ENCODE data around the gene GRIK2.
A peak's percentile ranks its signal among the peaks of the same experiment; 100 is the strongest.

Gene GRIK2

GRCh38 chr6:101558712-101559111 is 165.2 kb downstream of the GRIK2 start:
- Histone ChIP-seq H3K9me3 (ENCODE audit: control insufficient read depth, insufficient read depth, low read length) (no peaks in the 10 kb centered on the region), H3K36me3 (ENCODE audit: insufficient read depth, low read length) (no peaks in the 10 kb centered on the region), H3K4me1 (ENCODE audit: insufficient read depth, low read length) (peaks cover 5% of the 10 kb centered on the region), H3K9ac (ENCODE audit: low read depth, low read length) (no peak overlapping the region)

GRCh38 chr6:101572627-101573026 is 179.1 kb downstream of the GRIK2 start:
- no peaks in the 10 kb centered on the region for H3K36me3 ChIP-seq (ENCODE audit: insufficient read depth, low read length)
- H3K4me1 ChIP-seq (ENCODE audit: insufficient read depth, low read length), result no peaks in the 10 kb centered on the region
- no peaks in the 10 kb centered on the region for H3K9me3 ChIP-seq (ENCODE audit: control insufficient read depth, insufficient read depth, low read length)
- no peak overlapping the region for H3K9ac ChIP-seq (ENCODE audit: low read depth, low read length)

- H3K4me1 ChIP-seq (ENCODE audit: insufficient read depth, low read length), result no peaks in the 10 kb centered on the region
- no peaks in the 10 kb centered on the region for H3K36me3 ChIP-seq (ENCODE audit: insufficient read depth, low read length)
- H3K9ac ChIP-seq (ENCODE audit: low read depth, low read length), result no peak overlapping the region
- H3K9me3 ChIP-seq (ENCODE audit: control insufficient read depth, insufficient read depth, low read length), result no peaks in the 10 kb centered on the region
Observed at GRCh38 chr6:101577091-101577490, 183.6 kb downstream of the GRIK2 start.

GRCh38 chr6:101578306-101578705 is 184.8 kb downstream of the GRIK2 start:
- Histone ChIP-seq H3K9me3 (ENCODE audit: control insufficient read depth, insufficient read depth, low read length) (no peaks in the 10 kb centered on the region), H3K9ac (ENCODE audit: low read depth, low read length) (no peak overlapping the region), H3K36me3 (ENCODE audit: insufficient read depth, low read length) (no peaks in the 10 kb centered on the region), H3K4me1 (ENCODE audit: insufficient read depth, low read length) (no peaks in the 10 kb centered on the region)

GRCh38 chr6:101582792-101583191 is 189.3 kb downstream of the GRIK2 start:
- Histone ChIP-seq H3K9me3 (ENCODE audit: control insufficient read depth, insufficient read depth, low read length) (no peaks in the 10 kb centered on the region), H3K9ac (ENCODE audit: low read depth, low read length) (no peak overlapping the region), H3K36me3 (ENCODE audit: insufficient read depth, low read length) (no peaks in the 10 kb centered on the region), H3K4me1 (ENCODE audit: insufficient read depth, low read length) (no peaks in the 10 kb centered on the region)

- no peak overlapping the region for H3K9ac ChIP-seq (ENCODE audit: low read depth, low read length)
- no peaks in the 10 kb centered on the region; the same call in 1 of the 2 replicates for H3K36me3 ChIP-seq (ENCODE audit: insufficient read depth, low read length)
- H3K4me1 ChIP-seq (ENCODE audit: insufficient read depth, low read length), result no peaks in the 10 kb centered on the region
- H3K9me3 ChIP-seq (ENCODE audit: control insufficient read depth, insufficient read depth, low read length), result no peaks in the 10 kb centered on the region
Observed at GRCh38 chr6:101585501-101585900, 192.0 kb downstream of the GRIK2 start.

GRCh38 chr6:101588343-101588742 is 194.8 kb downstream of the GRIK2 start:
- H3K9ac ChIP-seq (ENCODE audit: low read depth, low read length), result no peak overlapping the region
- no peaks in the 10 kb centered on the region for H3K9me3 ChIP-seq (ENCODE audit: control insufficient read depth, insufficient read depth, low read length)
- no peaks in the 10 kb centered on the region; the same call in 1 of the 2 replicates for H3K36me3 ChIP-seq (ENCODE audit: insufficient read depth, low read length)
- H3K4me1 ChIP-seq (ENCODE audit: insufficient read depth, low read length), result no peaks in the 10 kb centered on the region

GRCh38 chr6:101595276-101595675 is 201.8 kb downstream of the GRIK2 start:
- Histone ChIP-seq H3K9me3 (ENCODE audit: control insufficient read depth, insufficient read depth, low read length) (no peaks in the 10 kb centered on the region), H3K36me3 (ENCODE audit: insufficient read depth, low read length) (no peaks in the 10 kb centered on the region; the same call in 1 of the 2 replicates), H3K9ac (ENCODE audit: low read depth, low read length) (no peak overlapping the region), H3K4me1 (ENCODE audit: insufficient read depth, low read length) (peaks cover 14% of the 10 kb centered on the region; the same call in 1 of the 2 replicates)

GRCh38 chr6:101597693-101598092 is 204.2 kb downstream of the GRIK2 start:
- Histone ChIP-seq H3K9me3 (ENCODE audit: control insufficient read depth, insufficient read depth, low read length) (no peaks in the 10 kb centered on the region), H3K9ac (ENCODE audit: low read depth, low read length) (no peak overlapping the region)

GRCh38 chr6:101605426-101605825 is 211.9 kb downstream of the GRIK2 start:
- Histone ChIP-seq H3K4me1 (ENCODE audit: insufficient read depth, low read length) (0 out of 2 replicates have a peak, but pooled peaks cover 8% of the 10 kb centered on the region), H3K36me3 (ENCODE audit: insufficient read depth, low read length) (no peaks in the 10 kb centered on the region), H3K9me3 (ENCODE audit: control insufficient read depth, insufficient read depth, low read length) (no peaks in the 10 kb centered on the region), H3K9ac (ENCODE audit: low read depth, low read length) (no peak overlapping the region)

More at GRCh38 chr6:101597693-101598092, 204.2 kb downstream of the GRIK2 start:
- no peaks in the 10 kb centered on the region for H3K36me3 ChIP-seq (ENCODE audit: insufficient read depth, low read length)
- peaks cover 14% of the 10 kb centered on the region; the same call in 1 of the 2 replicates for H3K4me1 ChIP-seq (ENCODE audit: insufficient read depth, low read length)

GRCh38 chr6:101605874-101606273 is 212.4 kb downstream of the GRIK2 start:
- no peaks in the 10 kb centered on the region for H3K9me3 ChIP-seq (ENCODE audit: control insufficient read depth, insufficient read depth, low read length)
- H3K36me3 ChIP-seq (ENCODE audit: insufficient read depth, low read length), result no peaks in the 10 kb centered on the region
- H3K9ac ChIP-seq (ENCODE audit: low read depth, low read length), result no peak overlapping the region
- H3K4me1 ChIP-seq (ENCODE audit: insufficient read depth, low read length), result 0 out of 2 replicates have a peak, but pooled peaks cover 8% of the 10 kb centered on the region

- H3K9ac ChIP-seq (ENCODE audit: low read depth, low read length), result no peak overlapping the region
- no peaks in the 10 kb centered on the region for H3K36me3 ChIP-seq (ENCODE audit: insufficient read depth, low read length)
- H3K4me1 ChIP-seq (ENCODE audit: insufficient read depth, low read length), result peaks cover 14% of the 10 kb centered on the region; the same call in 1 of the 2 replicates
- H3K9me3 ChIP-seq (ENCODE audit: control insufficient read depth, insufficient read depth, low read length), result no peaks in the 10 kb centered on the region
Observed at GRCh38 chr6:101607111-101607690, 213.7 kb downstream of the GRIK2 start.

GRCh38 chr6:101608703-101609102 is 215.2 kb downstream of the GRIK2 start:
- Histone ChIP-seq H3K9me3 (ENCODE audit: control insufficient read depth, insufficient read depth, low read length) (no peaks in the 10 kb centered on the region), H3K36me3 (ENCODE audit: insufficient read depth, low read length) (no peaks in the 10 kb centered on the region), H3K9ac (ENCODE audit: low read depth, low read length) (no peak overlapping the region), H3K4me1 (ENCODE audit: insufficient read depth, low read length) (peaks cover 17% of the 10 kb centered on the region)

- H3K36me3 ChIP-seq (ENCODE audit: insufficient read depth, low read length), result no peaks in the 10 kb centered on the region
- H3K9me3 ChIP-seq (ENCODE audit: control insufficient read depth, insufficient read depth, low read length), result no peaks in the 10 kb centered on the region
- H3K9ac ChIP-seq (ENCODE audit: low read depth, low read length), result no peak overlapping the region
- H3K4me1 ChIP-seq (ENCODE audit: insufficient read depth, low read length), result peaks cover 27% of the 10 kb centered on the region
Observed at GRCh38 chr6:101613556-101613955, 220.0 kb downstream of the GRIK2 start.

GRCh38 chr6:101614774-101615173 is 221.3 kb downstream of the GRIK2 start:
- Histone ChIP-seq H3K4me1 (ENCODE audit: insufficient read depth, low read length) (peaks cover 27% of the 10 kb centered on the region), H3K9ac (ENCODE audit: low read depth, low read length) (peak overlapping the region; percentile 6; the same call in 1 of the 2 replicates), H3K9me3 (ENCODE audit: control insufficient read depth, insufficient read depth, low read length) (no peaks in the 10 kb centered on the region), H3K36me3 (ENCODE audit: insufficient read depth, low read length) (no peaks in the 10 kb centered on the region)

All from ES-I3 (cell line).